ENCODE data around the gene BAIAP2. TPM values are rescaled to one million over a fixed set of nuclear protein-coding genes. Genes with fewer than 3 reads are reported as not detected.

BAIAP2 gene
- total and polyA plus RNA-seq, 10 of the 15 experiments (the other 5 are each of a cell fraction or from before 2014, with no cell fraction given), result 0.15 to 1.2 (median 0.46) TPM; not detected in 2

MicroRNA genes within 50 kb of the gene (microRNA counts, 767-probe panel; counts per million panel counts)
- microRNA hsa-miR-1250 (516 counts per million, percentile 8 among the panel's probes with 10 or more counts), microRNA hsa-miR-338-3p (2,249 counts per million, percentile 80 among the panel's probes with 10 or more counts), microRNA hsa-miR-338-5p (55.3 counts per million), microRNA hsa-miR-657 (1,346 counts per million, percentile 48 among the panel's probes with 10 or more counts)

Small RNA genes within 50 kb of the gene (microRNA-seq; reads per million reads assigned to microRNA genes)
- gene MIR1250, result not detected
- not detected for gene MIR3065
- gene MIR338, result not detected
- not detected for gene MIR657

Small RNA genes within 50 kb of the gene (small RNA-seq; reads per million reads assigned to genes)
- gene MIR1250 (not detected), gene MIR3065 (0.16 reads per million), gene MIR657 (not detected)

Other genes starting within 250 kb of the BAIAP2 start
- 9.6 and 10.4 TPM in 2 replicates for gene CHMP6, start 43.3 kb upstream of the BAIAP2 start, total RNA-seq (2014; rRNA removed)
- 13.2 and 14.4 TPM in 2 replicates for gene CHMP6, start 43.3 kb upstream of the BAIAP2 start, total RNA-seq (2014; rRNA removed; fragmentation: Illumina TruSeq; extraction: Trizol)
- 26.8 and 29.8 TPM in 2 replicates for gene CHMP6, start 43.3 kb upstream of the BAIAP2 start, total RNA-seq (2021)
- 13.0 and 15.0 TPM in 2 replicates for gene CHMP6, start 43.3 kb upstream of the BAIAP2 start, polyA plus RNA-seq (2011; rRNA removed)
- 10.5 and 14.1 TPM in 2 replicates for gene CHMP6, start 43.3 kb upstream of the BAIAP2 start, polyA plus RNA-seq (2014; fragmentation: Illumina TruSeq; extraction: Trizol)
- 1 to 10 TPM in 1 of 2 experiments, under 1 TPM in 1; 0.21 to 2.1 TPM for gene CHMP6, start 43.3 kb upstream of the BAIAP2 start, polyA plus RNA-seq (2014; fragmentation: Nextera tagmentation; extraction: Ambion mirVana)
- gene CHMP6, start 43.3 kb upstream of the BAIAP2 start, polyA plus RNA-seq (2014; rRNA removed), result 32.0 and 35.7 TPM in 2 replicates
- 10 to 100 TPM; 32.8 to 37.9 TPM for gene CHMP6, start 43.3 kb upstream of the BAIAP2 start, polyA plus RNA-seq (2016; fragmentation: Nextera tagmentation; extraction: Ambion mirVana)
- not detected in 2 replicates for gene PVALEF, start 130.4 kb downstream of the BAIAP2 start, total RNA-seq (2014; rRNA removed)
- gene PVALEF, start 130.4 kb downstream of the BAIAP2 start, total RNA-seq (2014; rRNA removed; fragmentation: Illumina TruSeq; extraction: Trizol), result not detected in 2 replicates
- not detected in 2 replicates for gene PVALEF, start 130.4 kb downstream of the BAIAP2 start, total RNA-seq (2021)
- gene PVALEF, start 130.4 kb downstream of the BAIAP2 start, polyA plus RNA-seq (2011; rRNA removed), result not detected in 2 replicates
- gene PVALEF, start 130.4 kb downstream of the BAIAP2 start, polyA plus RNA-seq (2014; fragmentation: Illumina TruSeq; extraction: Trizol), result not detected in 2 replicates
- not detected for gene PVALEF, start 130.4 kb downstream of the BAIAP2 start, polyA plus RNA-seq (2014; fragmentation: Nextera tagmentation; extraction: Ambion mirVana)
- not detected in 2 replicates for gene PVALEF, start 130.4 kb downstream of the BAIAP2 start, polyA plus RNA-seq (2014; rRNA removed)
- gene PVALEF, start 130.4 kb downstream of the BAIAP2 start, polyA plus RNA-seq (2016; fragmentation: Nextera tagmentation; extraction: Ambion mirVana), result not detected
- gene AATK, start 131.1 kb downstream of the BAIAP2 start, total RNA-seq (2014; rRNA removed), result 0.05 TPM in 1 of 2 replicates, not detected in the other
- not detected in 2 replicates for gene AATK, start 131.1 kb downstream of the BAIAP2 start, total RNA-seq (2014; rRNA removed; fragmentation: Illumina TruSeq; extraction: Trizol)
- gene AATK, start 131.1 kb downstream of the BAIAP2 start, total RNA-seq (2021), result not detected in 2 replicates
- 0.04 and 0.09 TPM in 2 replicates for gene AATK, start 131.1 kb downstream of the BAIAP2 start, polyA plus RNA-seq (2011; rRNA removed)
- not detected in 2 replicates for gene AATK, start 131.1 kb downstream of the BAIAP2 start, polyA plus RNA-seq (2014; fragmentation: Illumina TruSeq; extraction: Trizol)
- gene AATK, start 131.1 kb downstream of the BAIAP2 start, polyA plus RNA-seq (2014; fragmentation: Nextera tagmentation; extraction: Ambion mirVana), result not detected
- 0.01 TPM in 1 of 2 replicates, not detected in the other for gene AATK, start 131.1 kb downstream of the BAIAP2 start, polyA plus RNA-seq (2014; rRNA removed)
- gene AATK, start 131.1 kb downstream of the BAIAP2 start, polyA plus RNA-seq (2016; fragmentation: Nextera tagmentation; extraction: Ambion mirVana), result not detected
- gene CEP131, start 187.8 kb downstream of the BAIAP2 start, total RNA-seq (2014; rRNA removed), result 8.0 and 10.2 TPM in 2 replicates
- gene CEP131, start 187.8 kb downstream of the BAIAP2 start, total RNA-seq (2014; rRNA removed; fragmentation: Illumina TruSeq; extraction: Trizol), result 3.0 and 3.3 TPM in 2 replicates
- 15.2 and 17.3 TPM in 2 replicates for gene CEP131, start 187.8 kb downstream of the BAIAP2 start, total RNA-seq (2021)
- 1.3 and 2.9 TPM in 2 replicates for gene CEP131, start 187.8 kb downstream of the BAIAP2 start, polyA plus RNA-seq (2011; rRNA removed)
- 0.17 and 1.3 TPM in 2 replicates for gene CEP131, start 187.8 kb downstream of the BAIAP2 start, polyA plus RNA-seq (2014; fragmentation: Illumina TruSeq; extraction: Trizol)
- under 1 TPM; 0.05 to 0.64 TPM for gene CEP131, start 187.8 kb downstream of the BAIAP2 start, polyA plus RNA-seq (2014; fragmentation: Nextera tagmentation; extraction: Ambion mirVana)
- gene CEP131, start 187.8 kb downstream of the BAIAP2 start, polyA plus RNA-seq (2014; rRNA removed), result 13.7 and 16.6 TPM in 2 replicates
- 10 to 100 TPM; 14.1 to 14.3 TPM for gene CEP131, start 187.8 kb downstream of the BAIAP2 start, polyA plus RNA-seq (2016; fragmentation: Nextera tagmentation; extraction: Ambion mirVana)
- 14.6 and 15.9 TPM in 2 replicates for gene TEPSIN, start 203.9 kb downstream of the BAIAP2 start, total RNA-seq (2014; rRNA removed)
- 4.5 and 4.8 TPM in 2 replicates for gene TEPSIN, start 203.9 kb downstream of the BAIAP2 start, total RNA-seq (2014; rRNA removed; fragmentation: Illumina TruSeq; extraction: Trizol)
- gene TEPSIN, start 203.9 kb downstream of the BAIAP2 start, total RNA-seq (2021), result 26.7 and 35.3 TPM in 2 replicates
- 5.4 and 10.2 TPM in 2 replicates for gene TEPSIN, start 203.9 kb downstream of the BAIAP2 start, polyA plus RNA-seq (2011; rRNA removed)
- 2.7 and 5.8 TPM in 2 replicates for gene TEPSIN, start 203.9 kb downstream of the BAIAP2 start, polyA plus RNA-seq (2014; fragmentation: Illumina TruSeq; extraction: Trizol)
- gene TEPSIN, start 203.9 kb downstream of the BAIAP2 start, polyA plus RNA-seq (2014; fragmentation: Nextera tagmentation; extraction: Ambion mirVana), result 1 to 10 TPM in 1 of 2 experiments, under 1 TPM in 1; 0.87 to 1.6 TPM
- gene TEPSIN, start 203.9 kb downstream of the BAIAP2 start, polyA plus RNA-seq (2014; rRNA removed), result 36.7 and 39.3 TPM in 2 replicates
- gene TEPSIN, start 203.9 kb downstream of the BAIAP2 start, polyA plus RNA-seq (2016; fragmentation: Nextera tagmentation; extraction: Ambion mirVana), result 1 to 10 TPM; 3.1 to 3.7 TPM
- 97.9 and 107 TPM in 2 replicates for gene NDUFAF8, start 204.2 kb downstream of the BAIAP2 start, total RNA-seq (2014; rRNA removed)
- 91.4 and 105 TPM in 2 replicates for gene NDUFAF8, start 204.2 kb downstream of the BAIAP2 start, total RNA-seq (2014; rRNA removed; fragmentation: Illumina TruSeq; extraction: Trizol)
- gene NDUFAF8, start 204.2 kb downstream of the BAIAP2 start, total RNA-seq (2021), result 95.6 and 99.9 TPM in 2 replicates
- gene NDUFAF8, start 204.2 kb downstream of the BAIAP2 start, polyA plus RNA-seq (2011; rRNA removed), result 140 and 160 TPM in 2 replicates
- 36.2 and 53.0 TPM in 2 replicates for gene NDUFAF8, start 204.2 kb downstream of the BAIAP2 start, polyA plus RNA-seq (2014; fragmentation: Illumina TruSeq; extraction: Trizol)
- gene NDUFAF8, start 204.2 kb downstream of the BAIAP2 start, polyA plus RNA-seq (2014; fragmentation: Nextera tagmentation; extraction: Ambion mirVana), result 10 to 100 TPM; 22.0 to 71.5 TPM
- gene NDUFAF8, start 204.2 kb downstream of the BAIAP2 start, polyA plus RNA-seq (2014; rRNA removed), result 122 and 133 TPM in 2 replicates
- 100 to 1,000 TPM; 295 to 307 TPM for gene NDUFAF8, start 204.2 kb downstream of the BAIAP2 start, polyA plus RNA-seq (2016; fragmentation: Nextera tagmentation; extraction: Ambion mirVana)